IPS-18c (cell line): Measurements from ENCODE around the gene FBXL4.
"Not testable (repeated sequence)": the region's sequence is repeated elsewhere in the genome, so short reads cannot be mapped to it uniquely, and the experiment has no call there.

ENCODE experiments used
- H3K4me3 ChIP-seq: 2 replicates; pipeline ENCODE4 v1.7.0; 2013; ENCODE audit warnings: low read depth, mild to moderate bottlenecking, low read length, moderate library complexity; ENCODE audit not compliant: insufficient read depth
- H3K9me3 ChIP-seq: one replicate; pipeline ENCODE4 v1.6.1; 2013; ENCODE audit warnings: mild to moderate bottlenecking, low read length, moderate library complexity; ENCODE audit not compliant: control insufficient read depth, insufficient read depth

FBXL4 gene

DNA sequence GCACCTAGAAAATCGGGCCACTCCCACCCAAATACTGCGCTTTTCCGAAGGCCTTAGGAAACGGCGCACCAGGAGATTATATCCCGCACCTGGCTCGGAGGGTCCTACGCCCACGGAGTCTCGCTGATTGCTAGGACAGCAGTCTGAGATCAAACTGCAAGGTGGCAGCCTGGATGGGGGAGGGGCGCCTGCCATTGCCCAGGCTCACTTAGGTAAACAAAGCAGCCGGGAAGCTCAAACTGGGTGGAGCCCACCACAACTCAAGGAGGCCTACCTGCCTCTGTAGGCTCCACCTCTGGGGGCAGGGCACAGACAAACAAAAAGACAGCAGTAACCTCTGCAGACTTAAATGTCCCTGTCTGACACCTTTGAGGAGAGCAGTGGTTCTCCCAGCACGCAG is 36.8 kb downstream of the FBXL4 start:
- not testable (repeated sequence) for H3K9me3 ChIP-seq, H3K4me3 ChIP-seq

GRCh38 chr6:98909236-98909635 is 38.5 kb downstream of the FBXL4 start:
- Histone ChIP-seq H3K4me3 (no peak overlapping the region), H3K9me3 (no peaks in the 10 kb centered on the region)

- not testable (repeated sequence) for H3K4me3 ChIP-seq, H3K9me3 ChIP-seq
Measured at GRCh38 chr6:98906342-98906741, 41.4 kb downstream of the FBXL4 start.

DNA sequence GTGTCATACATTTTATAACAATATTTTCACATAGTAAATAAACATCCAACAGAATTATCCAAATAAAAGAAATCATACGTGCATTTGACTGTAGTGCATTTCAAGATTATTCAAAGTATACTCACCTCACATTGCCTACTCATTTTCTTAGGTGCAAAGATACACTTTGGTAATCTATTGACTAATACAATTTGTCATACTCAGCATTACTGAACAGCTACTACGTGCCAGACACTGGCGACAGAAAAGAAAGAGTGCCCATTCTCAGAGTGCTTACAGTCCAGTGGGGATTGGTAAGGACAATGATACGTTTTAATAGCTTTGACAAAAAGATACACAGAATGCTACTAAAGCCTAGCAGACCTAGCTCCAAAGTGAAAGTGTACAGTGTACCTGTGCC is 42.0 kb downstream of the FBXL4 start:
- no peaks in the 10 kb centered on the region for H3K9me3 ChIP-seq
- H3K4me3 ChIP-seq, result no peak overlapping the region

- Histone ChIP-seq H3K4me3 (no peak overlapping the region), H3K9me3 (no peaks in the 10 kb centered on the region)
Measured at GRCh38 chr6:98904096-98904495, 43.6 kb downstream of the FBXL4 start.

GRCh38 chr6:98900706-98901105 is 47.0 kb downstream of the FBXL4 start:
- no peaks in the 10 kb centered on the region for H3K9me3 ChIP-seq
- H3K4me3 ChIP-seq, result no peak overlapping the region

GRCh38 chr6:98894810-98895209 is 52.9 kb downstream of the FBXL4 start:
- Histone ChIP-seq H3K4me3 (no peak overlapping the region), H3K9me3 (no peaks in the 10 kb centered on the region)

DNA sequence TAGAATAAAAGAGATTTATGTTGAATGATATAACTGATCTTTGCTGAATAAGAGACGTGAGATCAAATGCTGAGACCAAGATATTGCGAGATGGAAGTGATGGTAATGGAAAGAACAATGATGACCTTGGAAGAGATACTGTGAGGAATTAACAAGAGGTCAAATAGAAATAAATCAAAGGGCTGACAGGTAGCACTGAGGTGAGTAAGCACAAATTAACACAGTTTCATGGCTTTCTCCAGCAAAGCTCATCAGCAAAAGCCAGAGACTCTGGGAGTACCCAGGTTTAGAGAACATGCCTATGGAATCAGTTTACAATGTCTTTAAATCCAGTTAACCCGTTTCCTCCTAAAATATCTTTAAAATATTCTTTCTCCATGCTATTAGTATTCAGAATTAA is 60.1 kb downstream of the FBXL4 start:
- H3K9me3 ChIP-seq, result no peaks in the 10 kb centered on the region
- H3K4me3 ChIP-seq, result no peak overlapping the region

GRCh38 chr6:98885330-98885729 is 62.4 kb downstream of the FBXL4 start:
- H3K4me3 ChIP-seq, result no peak overlapping the region
- no peaks in the 10 kb centered on the region for H3K9me3 ChIP-seq

DNA sequence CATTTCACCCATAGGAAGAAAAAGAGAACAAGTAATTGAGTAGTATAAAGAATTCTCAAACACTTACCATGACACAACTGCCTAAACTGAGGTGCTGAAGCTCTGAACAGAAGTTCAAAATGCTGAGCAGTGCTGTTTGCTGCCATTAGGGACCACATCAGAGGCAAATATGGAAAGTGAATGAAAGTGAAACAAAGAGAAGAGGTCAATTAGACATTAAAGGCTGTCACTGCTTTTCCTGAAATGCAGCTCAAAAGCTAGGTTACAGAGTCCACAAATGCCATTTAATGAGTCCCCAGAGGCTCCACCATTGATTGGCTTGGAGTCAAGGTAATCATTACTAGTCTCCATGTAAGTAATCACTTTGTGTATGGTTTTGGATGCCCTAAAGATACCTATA is 67.3 kb downstream of the FBXL4 start:
- Histone ChIP-seq H3K9me3 (no peaks in the 10 kb centered on the region), H3K4me3 (no peak overlapping the region)

DNA sequence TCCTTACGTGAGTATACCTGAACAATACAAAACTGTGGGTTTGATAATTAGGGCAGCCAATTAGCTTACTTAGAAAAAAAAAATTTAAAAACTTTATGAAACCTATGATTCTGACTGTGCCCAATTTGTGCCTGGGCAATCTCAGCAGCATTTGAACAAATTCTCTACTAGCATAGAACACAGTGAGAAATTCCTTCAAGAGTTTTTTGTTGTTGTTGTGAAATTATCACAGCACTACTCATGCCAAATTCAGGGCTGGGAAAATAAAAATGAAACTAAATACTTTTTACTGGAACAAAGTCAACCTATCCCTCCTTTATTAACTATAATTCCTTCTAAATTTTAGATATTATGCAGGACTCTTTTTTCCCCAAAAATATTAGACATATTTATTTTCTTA is 70.5 kb downstream of the FBXL4 start:
- Histone ChIP-seq H3K4me3 (no peak overlapping the region), H3K9me3 (no peaks in the 10 kb centered on the region)

- H3K4me3 ChIP-seq, result no peak overlapping the region
- no peaks in the 10 kb centered on the region for H3K9me3 ChIP-seq
Measured at GRCh38 chr6:98875375-98875774, 72.4 kb downstream of the FBXL4 start.

DNA sequence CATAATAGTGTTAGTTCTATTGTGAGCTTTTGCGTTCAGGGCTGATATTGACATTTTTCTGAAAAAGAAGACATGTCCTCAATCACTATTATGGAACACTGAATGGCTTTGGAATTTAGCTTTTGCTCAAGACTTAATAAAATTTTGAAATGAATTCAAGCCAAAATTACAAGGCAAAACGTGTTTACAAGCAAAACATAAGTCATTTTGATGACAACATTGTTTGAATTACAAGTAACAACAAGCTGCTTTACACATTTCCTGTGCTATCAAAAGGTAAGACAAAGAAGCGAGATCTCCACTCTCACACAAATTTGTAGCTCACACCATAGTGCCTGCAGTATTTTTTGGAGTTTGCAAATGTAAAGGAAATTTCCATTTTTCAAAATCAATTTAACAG is 75.9 kb downstream of the FBXL4 start:
- Histone ChIP-seq H3K4me3 (no peak overlapping the region), H3K9me3 (no peaks in the 10 kb centered on the region)

GRCh38 chr6:98871057-98871456 is 76.7 kb downstream of the FBXL4 start:
- H3K9me3 ChIP-seq, result no peaks in the 10 kb centered on the region
- H3K4me3 ChIP-seq, result no peak overlapping the region

DNA sequence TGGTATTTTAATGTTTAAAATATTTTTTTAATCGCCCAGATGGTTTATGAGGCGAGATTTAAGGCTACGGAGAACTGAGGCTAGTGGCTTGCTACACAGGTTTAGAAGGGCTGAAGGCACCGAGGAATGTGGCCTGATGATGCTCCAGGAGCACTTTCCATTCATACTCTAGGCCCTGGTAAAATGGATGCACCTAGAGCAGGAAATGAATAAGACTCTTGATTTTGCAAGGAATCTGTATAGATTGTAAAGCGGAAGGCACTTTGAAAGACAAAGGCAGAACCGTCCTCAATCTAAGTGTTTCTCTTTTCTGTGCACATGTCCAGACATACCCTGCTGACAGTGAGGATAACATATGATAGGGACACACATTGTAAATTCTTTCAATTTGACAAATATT is 83.2 kb downstream of the FBXL4 start:
- Histone ChIP-seq H3K9me3 (no peaks in the 10 kb centered on the region), H3K4me3 (no peak overlapping the region)

DNA sequence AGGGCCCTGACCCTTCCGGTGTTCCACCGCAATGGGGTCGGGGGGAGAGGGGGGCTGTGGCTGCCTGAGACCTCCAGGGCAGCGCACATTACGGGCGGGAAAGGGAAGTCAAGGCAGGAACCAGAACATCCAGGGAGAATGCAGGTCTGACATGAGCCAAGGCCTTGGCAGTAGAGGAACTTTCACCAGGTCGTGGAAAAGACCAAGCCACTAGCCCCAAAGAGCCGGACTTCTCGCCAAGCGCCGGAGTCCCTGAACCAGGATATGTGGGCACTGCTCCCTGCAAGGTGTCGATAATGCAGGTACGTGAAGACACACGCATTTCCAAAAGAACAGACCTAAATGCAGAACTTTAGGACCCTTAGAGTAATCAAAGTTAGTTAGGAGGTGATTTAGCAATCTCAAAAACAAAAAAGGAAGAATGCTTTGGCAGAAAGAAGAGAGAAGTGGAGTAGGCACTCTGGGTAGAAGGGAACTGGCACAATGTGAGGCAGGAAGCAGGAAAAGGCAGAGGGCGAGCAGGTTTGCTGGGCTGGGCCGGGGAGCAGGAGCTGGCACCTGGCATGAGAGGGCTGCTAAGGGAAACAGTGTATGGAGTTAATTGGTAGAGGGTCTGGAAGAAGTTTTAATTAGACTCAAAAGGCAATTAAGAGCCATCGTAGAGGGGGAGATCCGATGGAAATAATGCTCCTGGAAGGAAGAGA is 99.1 kb downstream of the FBXL4 start:
- no peak overlapping the region; the same call in 1 of the 2 replicates for H3K4me3 ChIP-seq
- no peaks in the 10 kb centered on the region for H3K9me3 ChIP-seq

GRCh38 chr6:98847779-98848538 is 99.8 kb downstream of the FBXL4 start:
- H3K4me3 ChIP-seq, result peak overlapping the region; percentile 15; the same call in 1 of the 2 replicates
- H3K9me3 ChIP-seq, result no peaks in the 10 kb centered on the region

DNA sequence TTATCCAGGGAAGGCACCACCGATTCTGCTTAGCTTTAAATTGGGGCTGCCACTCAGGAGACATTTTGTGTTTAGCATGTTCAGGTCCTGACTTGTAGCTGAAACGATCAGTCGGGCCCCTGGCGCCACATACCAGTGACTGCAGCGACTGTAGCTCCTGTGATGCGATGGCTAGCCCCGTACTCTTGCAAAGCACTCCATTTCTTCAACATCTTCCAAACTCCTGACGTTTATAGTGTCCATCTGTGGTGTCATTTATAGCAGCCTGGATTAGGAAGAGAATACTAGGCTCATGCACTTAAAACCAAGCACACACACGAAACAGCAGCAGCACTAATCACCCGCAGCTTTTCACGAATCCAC is 100.3 kb downstream of the FBXL4 start:
- 0 out of 2 replicates have a peak overlapping the region, but pooled peaks have one; percentile 15 for H3K4me3 ChIP-seq
- H3K9me3 ChIP-seq, result no peaks in the 10 kb centered on the region

DNA sequence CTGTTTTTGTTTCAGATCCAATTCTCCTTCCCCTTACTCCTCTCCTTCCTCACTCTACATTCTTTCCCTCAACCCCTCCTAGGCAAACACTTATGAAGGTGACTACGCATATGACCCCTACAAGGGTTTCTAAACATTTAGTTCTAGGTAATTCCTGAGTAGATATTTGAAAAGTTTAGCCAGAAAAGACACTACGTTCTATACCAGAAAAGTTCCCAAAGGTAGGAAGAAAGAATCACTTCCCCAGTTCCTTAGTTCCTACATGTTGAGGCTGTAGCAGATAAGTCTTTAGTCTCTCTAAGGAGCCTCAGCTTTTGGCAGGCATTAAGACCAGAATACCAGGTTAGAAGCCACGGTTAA is 101.7 kb downstream of the FBXL4 start:
- no peak overlapping the region for H3K4me3 ChIP-seq

More for the DNA sequence above, 101.7 kb downstream of the FBXL4 start:
- H3K9me3 ChIP-seq, result no peaks in the 10 kb centered on the region
